Adrenal gland (tissue), 12 donors: ENCODE measurements around the gene CR1L. TPM values are rescaled to one million over a fixed set of nuclear protein-coding genes. Genes with fewer than 3 reads are reported as not detected.
"Not testable (repeated sequence)": the region's sequence is repeated elsewhere in the genome, so short reads cannot be mapped to it uniquely, and the experiment has no call there.

Experiments used
- DNase-seq, 7 donors: peaks; one replicate each; pipeline ENCODE4 v3.0.0-alpha.2; 2019 to 2020
- H3K27ac ChIP-seq, 5 donors: fragments of 200-600 bp; sonication (generic) in 4 of 5; 1 replicate in 3 of 5; 2 replicates in 2 of 5; pipeline versions ENCODE4 v1.5.1 to v1.8.0; 2016 to 2020; ENCODE audit warnings: mild to moderate bottlenecking in 1 of 5
- H3K27me3 ChIP-seq: fragments of 200-600 bp; 2 replicates; pipeline ENCODE4 v1.8.0; 2021
- H3K36me3 ChIP-seq, 2 donors: fragments of 200-600 bp; replicated peaks in 1 of 2; 1 replicate in 1 of 2; 2 replicates in 1 of 2; pipeline versions ENCODE4 v1.5.1 to v1.8.0; 2018 to 2022
- H3K4me1 ChIP-seq, 2 donors: fragments of 200-600 bp; replicated peaks in 1 of 2; 1 replicate in 1 of 2; 2 replicates in 1 of 2; pipeline versions ENCODE4 v1.5.1 to v1.8.0; 2018 to 2021
- H3K4me3 ChIP-seq, 4 donors: fragments of 200-600 bp; sonication (generic) in 3 of 4; one replicate each; pipeline ENCODE4 v1.5.1; 2016 to 2018
- H3K9me3 ChIP-seq, 3 donors: fragments of 200-600 bp; sonication (generic) in 1 of 3; replicated peaks in 1 of 3; 1 replicate in 2 of 3; 2 replicates in 1 of 3; pipeline versions ENCODE4 v1.5.1 to v1.8.0; 2016 to 2021
- CTCF ChIP-seq, 6 experiments: fragments of 450-650 bp in 4 of 6; fragments of 200-600 bp in 2 of 6; sonication (generic) in 1 of 6; IDR thresholded peaks; 1 replicate in 5 of 6; 2 replicates in 1 of 6; pipeline versions ENCODE4 v1.5.1 to v1.8.0; 2016 to 2021; ENCODE audit warnings: antibody characterized with exemption in 6 of 6, mild to moderate bottlenecking in 2 of 6, moderate library complexity in 1 of 6
- POLR2A ChIP-seq, 2 donors: fragments of 450-650 bp; IDR thresholded peaks; one replicate each; pipeline ENCODE4 v1.6.1; 2017; ENCODE audit warnings: antibody characterized with exemption in 2 of 2, mild to moderate bottlenecking in 2 of 2, moderate library complexity in 1 of 2
- WGBS, 4 donors: extraction: QIAGEN DNeasy Blood & Tissue Kit in 2 of 4; methylation state at CpG; one replicate each; pipeline versions ENCODE4 v1.1.5 to v1.1.7; 2013 to 2017; 5-methylcytosine and 5-hydroxymethylcytosine counted together
- intact Hi-C, 2 donors: fragments of 100-400 bp; cut with DNase I; formaldehyde crosslinking; loops; one replicate each; pipeline versions ENCODE4 v1.14.1 to v1.15.0; 2022 to 2023
- polyA plus RNA-seq, 3 donors: library from polyadenylated mRNA; stranded (reverse); fragments of 200-250 nt in 2 of 3; fragments of 350-450 nt in 1 of 3; fragmentation: Illumina TruSeq in 1 of 3; extraction: RNeasy Lipid Tissue Mini Kit (QIAGEN cat#74804) in 1 of 3; gene quantifications; one replicate each; pipeline ENCODE4 v1.2.3, GENCODE V29; 2013 to 2014
- total RNA-seq, 9 donors: library from RNA; depleted of rRNA in 4 of 9; stranded (reverse); fragments of >200 nt in 4 of 9; fragments of 120-200 nt in 1 of 9; fragmentation: NEBNext Ultra II Directional in 1 of 9; extraction: Animal tissue kit (Norgen Biotek cat#: 25700) in 1 of 9; gene quantifications; one replicate each; pipeline versions ENCODE4 v1.1.0 to v1.2.4, GENCODE V29; 2013 to 2023
- donor health status: healthy with polysubstance abuse.
- donor health status: Bipolar disorder and iron deficiency.
- donor health status: DM: yes; HTN: yes; CAD: no.
- donor health status: DM: no; HTN: no; CAD: no.
- donor health status: DM: no; HTN: no; CAD: no.
- donor health status: DM: yes; HTN: yes; CAD: no.

The CR1L gene
- total and polyA plus RNA-seq, 12 donors = 0.23 to 0.81 (median 0.53) TPM; not detected in 4

DNA sequence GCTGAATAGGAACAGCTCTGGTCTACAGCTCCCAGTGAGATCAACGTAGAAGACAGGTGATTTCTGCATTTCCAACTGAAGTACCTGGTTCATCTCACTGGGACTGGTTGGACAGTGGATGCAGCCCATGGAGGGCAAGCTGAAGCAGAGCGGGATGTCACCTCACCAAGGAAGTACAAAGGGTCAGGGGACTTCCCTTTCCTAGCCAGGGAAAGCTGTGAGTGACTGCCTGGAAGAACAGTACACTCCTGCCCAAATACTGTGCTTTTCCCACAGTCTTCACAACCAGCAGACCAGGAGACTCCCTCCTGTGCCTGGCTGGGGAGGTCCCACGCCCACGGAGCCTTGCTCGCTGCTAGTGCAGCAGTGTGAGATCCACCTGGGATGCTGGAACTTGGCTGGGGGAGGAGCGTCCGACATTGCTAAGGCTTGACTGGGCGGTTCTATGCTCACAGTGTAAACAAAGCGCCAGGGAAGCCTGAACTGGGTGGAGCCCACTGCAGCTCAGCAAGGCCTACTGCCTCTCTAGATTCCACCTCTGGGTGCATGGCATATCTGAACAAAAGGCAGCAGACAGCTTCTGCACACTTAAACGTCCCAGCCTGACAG is 14.7 kb downstream of the CR1L start:
- Histone ChIP-seq H3K27me3 (no peaks in the 10 kb centered on the region), H3K4me3 (no peak overlapping the region), H3K27ac (no peak overlapping the region), H3K4me1 (no peaks in the 10 kb centered on the region), H3K9me3 (no peaks in the 10 kb centered on the region), H3K36me3 (no peaks in the 10 kb centered on the region)
- intact Hi-C loops = no loop called here
- WGBS, 4 donors = 59 to 79% (median 74%) methylated on average over 6 to 10 of the region's 10 CpGs
- no peak for DNase-seq
- TF ChIP-seq CTCF (IDR thresholded peaks at IDR 0.05) (no peak), POLR2A (IDR thresholded peaks at IDR 0.05) (no peak)

DNA sequence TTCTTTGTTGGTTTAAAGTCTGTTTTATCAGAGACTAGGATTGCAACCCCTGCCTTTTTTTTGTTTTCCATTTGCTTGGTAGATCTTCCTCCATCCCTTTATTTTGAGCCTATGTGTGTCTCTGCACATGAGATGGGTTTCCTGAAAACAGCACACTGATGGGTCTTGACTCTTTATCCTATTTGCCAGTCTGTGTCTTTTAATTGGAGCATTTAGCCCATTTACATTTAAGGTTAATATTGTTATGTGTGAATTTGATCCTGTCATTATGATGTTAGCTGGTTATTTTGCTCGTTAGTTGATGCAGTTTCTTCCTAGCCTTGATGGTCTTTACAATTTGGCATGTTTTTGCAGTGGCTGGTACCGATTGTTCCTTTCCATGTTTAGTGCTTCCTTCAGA is 16.5 kb downstream of the CR1L start:
- H3K36me3 ChIP-seq, H3K4me1 ChIP-seq, H3K27me3 ChIP-seq, H3K27ac ChIP-seq, H3K4me3 ChIP-seq, DNase-seq, intact Hi-C loops, H3K9me3 ChIP-seq: not testable (repeated sequence)
- 69 to 100% (median 75%) methylated on average over 1 to 2 of the region's 2 CpGs; no CpG with 5 or more reads in 1 of the 4 donors for WGBS, 4 donors

DNA sequence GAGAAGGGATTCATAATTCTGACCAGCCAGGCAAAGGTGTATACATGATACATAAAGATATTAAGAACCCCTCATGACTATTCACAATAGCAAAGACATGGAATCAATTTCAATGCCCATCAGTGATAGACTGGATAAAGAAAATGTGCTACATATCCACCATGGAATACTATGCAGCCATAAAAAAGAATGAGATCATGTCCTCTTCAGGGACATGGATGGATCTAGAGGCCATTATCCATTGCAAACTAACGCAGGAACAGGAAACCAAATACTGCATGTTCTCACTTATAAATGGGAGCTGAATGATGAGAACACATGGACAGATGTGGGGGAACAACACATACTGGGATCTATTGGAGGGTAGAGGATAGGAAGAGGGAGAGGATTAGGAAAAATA is 21.4 kb downstream of the CR1L start:
- Histone ChIP-seq H3K9me3 (no peaks in the 10 kb centered on the region), H3K4me3 (no peak overlapping the region), H3K27ac (no peak overlapping the region), H3K27me3 (peaks cover 46% of the 10 kb centered on the region), H3K36me3 (no peaks in the 10 kb centered on the region), H3K4me1 (peaks cover 0 to 7% of the 10 kb centered on the region in 2 donors)
- TF ChIP-seq CTCF (IDR thresholded peaks at IDR 0.05) = no peak
- no peak for TF ChIP-seq POLR2A (IDR thresholded peaks at IDR 0.05)
- WGBS, 4 donors = 70 to 94% (median 83%) methylated on average over 1 of the region's 1 CpG
- DNase-seq = no peak
- intact Hi-C loops = no loop called here

- no peaks in the 10 kb centered on the region for H3K36me3 ChIP-seq
- WGBS, 4 donors = 4 to 30% (median 6%) methylated on average over 17 to 44 of the region's 44 CpGs; no CpG with 5 or more reads in 1 of the 4 donors
- no peak overlapping the region for H3K4me3 ChIP-seq
- peaks cover 48% of the 10 kb centered on the region for H3K27me3 ChIP-seq
- TF ChIP-seq CTCF (IDR thresholded peaks at IDR 0.05) (no peak), POLR2A (IDR thresholded peaks at IDR 0.05) (no peak)
- intact Hi-C loops = no loop called here
- H3K4me1 ChIP-seq = peaks cover 0 to 7% of the 10 kb centered on the region in 2 donors
- no peak overlapping the region for H3K27ac ChIP-seq
- H3K9me3 ChIP-seq = no peaks in the 10 kb centered on the region
- DNase-seq = no peak
Observed at GRCh38 chr1:207669528-207670009, 24.6 kb downstream of the CR1L start.

GRCh38 chr1:207670192-207670591 is 25.3 kb downstream of the CR1L start:
- intact Hi-C loops = no loop called here
- 80 to 88% (median 87%) methylated on average over 3 of the region's 3 CpGs for WGBS, 4 donors
- DNase-seq = no peak
- Histone ChIP-seq H3K4me3 (no peak overlapping the region), H3K27me3 (peaks cover 46% of the 10 kb centered on the region), H3K4me1 (peaks cover 0 to 7% of the 10 kb centered on the region in 2 donors), H3K36me3 (no peaks in the 10 kb centered on the region), H3K27ac (no peak overlapping the region), H3K9me3 (no peaks in the 10 kb centered on the region)
- no peak for TF ChIP-seq CTCF (IDR thresholded peaks at IDR 0.05)
- no peak for TF ChIP-seq POLR2A (IDR thresholded peaks at IDR 0.05)
